T-helper 2 cell treated with Interferon-gamma antibody and Interleukin-4, amounts not matched to agents 5 μg/mL and 100 μg/mL, for 36 hours (primary cell): ENCODE results near the gene PCBP3.
"Not testable (repeated sequence)": the region's sequence is repeated elsewhere in the genome, so short reads cannot be mapped to it uniquely, and the experiment has no call there.

Experiments used
- DNase-seq: peaks from one replicate; pipeline ENCODE4 v3.0.0; 2021; ENCODE audit warnings: low spot score
- H3K27ac Mint-ChIP-seq: one replicate; pipeline ENCODE4 v1.8.0; 2021; ENCODE audit warnings: mild to moderate bottlenecking, mixed read lengths
- H3K27me3 Mint-ChIP-seq: one replicate; pipeline ENCODE4 v1.8.0; 2021; ENCODE audit warnings: low read depth, mixed read lengths
- H3K36me3 Mint-ChIP-seq: one replicate; pipeline ENCODE4 v1.8.0; 2021; ENCODE audit warnings: low read depth, mixed read lengths
- H3K4me1 Mint-ChIP-seq: one replicate; pipeline ENCODE4 v1.8.0; 2021; ENCODE audit warnings: low read depth, mixed read lengths
- H3K4me3 Mint-ChIP-seq: one replicate; pipeline ENCODE4 v1.8.0; 2022; ENCODE audit warnings: mild to moderate bottlenecking, moderate library complexity, mixed read lengths
- H3K9me3 Mint-ChIP-seq: one replicate; pipeline ENCODE4 v1.8.0; 2021; ENCODE audit warnings: mixed read lengths

The PCBP3 gene

DNA sequence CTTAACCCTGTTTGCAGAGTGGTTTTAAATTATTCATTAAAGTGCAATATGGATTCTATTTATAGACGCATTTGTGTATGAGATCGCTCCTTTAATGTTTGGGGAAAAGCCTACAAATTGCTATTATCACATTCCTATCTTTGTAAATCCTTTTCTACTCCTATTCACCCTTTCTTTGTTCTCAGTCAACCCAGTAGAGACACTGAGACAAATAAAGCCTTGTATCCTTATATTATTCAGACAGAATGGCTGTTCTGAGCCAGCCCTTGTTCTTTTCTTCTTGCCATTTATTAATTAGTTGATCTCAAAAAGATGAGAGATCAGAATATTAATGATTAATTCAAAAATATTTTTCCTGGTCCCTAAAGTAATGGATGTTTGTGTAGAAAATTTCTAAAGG, 8.4 kb downstream of the PCBP3 start:
- no peaks in the 10 kb centered on the region for H3K27me3 Mint-ChIP-seq
- H3K4me1 Mint-ChIP-seq: peaks cover 4% of the 10 kb centered on the region
- H3K27ac Mint-ChIP-seq: no peak overlapping the region
- H3K36me3 Mint-ChIP-seq: peaks cover 3% of the 10 kb centered on the region
- peaks cover 6% of the 10 kb centered on the region for H3K9me3 Mint-ChIP-seq
- H3K4me3 Mint-ChIP-seq: no peak overlapping the region
- no peak for DNase-seq

- Mint-ChIP-seq H3K27me3 (no peaks in the 10 kb centered on the region), H3K9me3 (peaks cover 6% of the 10 kb centered on the region)
- DNase-seq: no peak
Observed at GRCh38 chr21:45655124-45655523, 11.6 kb downstream of the PCBP3 start.

GRCh38 chr21:45656114-45656513, 12.6 kb downstream of the PCBP3 start:
- not testable (repeated sequence) for H3K9me3 Mint-ChIP-seq, H3K36me3 Mint-ChIP-seq, H3K27ac Mint-ChIP-seq, DNase-seq, H3K4me3 Mint-ChIP-seq, H3K27me3 Mint-ChIP-seq
- H3K4me1 Mint-ChIP-seq: peaks cover 13% of the 10 kb centered on the region

More at GRCh38 chr21:45655124-45655523, 11.6 kb downstream of the PCBP3 start:
- Mint-ChIP-seq H3K27ac (no peak overlapping the region), H3K4me3 (no peak overlapping the region), H3K4me1 (peaks cover 13% of the 10 kb centered on the region), H3K36me3 (peaks cover 3% of the 10 kb centered on the region)

DNA sequence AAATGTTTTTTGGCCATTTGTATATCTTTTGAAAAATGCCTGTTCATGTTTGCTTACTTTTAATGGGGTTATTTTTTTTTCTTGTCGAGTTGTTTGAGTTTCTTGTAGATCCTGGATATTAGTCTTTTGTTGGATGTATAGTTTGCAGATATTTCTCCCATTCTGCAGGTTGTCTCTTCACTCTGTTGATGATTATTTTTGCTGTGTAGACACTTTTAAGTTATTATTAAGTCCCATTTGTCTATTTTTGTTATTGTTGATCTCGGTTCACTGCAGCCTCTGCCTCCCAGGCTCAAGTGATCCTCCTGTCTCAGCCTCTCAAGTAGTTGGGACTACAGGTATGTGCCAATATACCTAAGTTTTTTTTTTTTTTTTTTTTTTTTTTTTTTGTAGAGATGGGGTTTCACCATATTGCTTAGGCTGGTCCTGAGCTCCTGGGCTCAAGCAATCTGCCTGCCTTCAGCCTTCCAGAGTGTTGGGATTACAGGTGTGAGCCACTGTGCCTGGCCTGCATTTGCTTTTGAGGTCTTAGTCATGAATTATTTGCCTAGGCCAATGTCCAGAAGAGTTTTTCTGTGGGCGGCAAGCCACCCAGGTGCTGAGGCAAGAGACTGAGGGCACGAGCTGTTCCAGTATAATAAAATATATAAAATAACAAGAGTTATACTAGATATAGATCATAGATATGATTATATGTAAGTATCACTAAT, 18.5 kb downstream of the PCBP3 start:
- H3K27me3 Mint-ChIP-seq, H3K36me3 Mint-ChIP-seq, H3K4me3 Mint-ChIP-seq, DNase-seq, H3K4me1 Mint-ChIP-seq, H3K27ac Mint-ChIP-seq: not testable (repeated sequence)
- peaks cover 20% of the 10 kb centered on the region for H3K9me3 Mint-ChIP-seq

- not testable (repeated sequence) for H3K27me3 Mint-ChIP-seq, H3K36me3 Mint-ChIP-seq, H3K4me1 Mint-ChIP-seq
Observed at GRCh38 chr21:45662623-45663245, 19.2 kb downstream of the PCBP3 start.

GRCh38 chr21:45669382-45669781, 25.9 kb downstream of the PCBP3 start:
- no peak overlapping the region for H3K27ac Mint-ChIP-seq
- peaks cover 3% of the 10 kb centered on the region for H3K4me1 Mint-ChIP-seq
- H3K27me3 Mint-ChIP-seq: no peaks in the 10 kb centered on the region
- H3K36me3 Mint-ChIP-seq: peaks cover 4% of the 10 kb centered on the region
- peaks cover 32% of the 10 kb centered on the region for H3K9me3 Mint-ChIP-seq
- H3K4me3 Mint-ChIP-seq: no peak overlapping the region
- no peak for DNase-seq

More at GRCh38 chr21:45662623-45663245, 19.2 kb downstream of the PCBP3 start:
- DNase-seq, H3K4me3 Mint-ChIP-seq, H3K27ac Mint-ChIP-seq: not testable (repeated sequence)
- peaks cover 27% of the 10 kb centered on the region for H3K9me3 Mint-ChIP-seq

DNA sequence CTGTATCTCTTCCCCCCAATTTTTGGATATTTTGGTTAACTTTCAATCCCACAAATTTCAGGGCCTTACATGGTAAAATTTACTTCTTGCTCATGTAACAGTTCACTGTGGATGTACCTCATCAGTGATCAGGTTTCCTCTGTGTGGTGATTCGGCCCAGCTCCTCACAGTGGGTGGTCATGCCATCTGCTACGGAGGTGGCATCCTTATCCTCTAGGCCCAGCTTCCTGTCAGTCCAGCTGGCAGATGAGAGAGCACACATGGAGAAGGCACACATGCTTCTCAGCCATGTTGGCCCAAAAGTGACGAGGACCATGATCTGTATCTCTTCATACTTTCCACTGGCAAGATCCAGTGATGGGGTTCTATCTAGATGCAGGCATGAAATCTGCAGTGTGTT, 27.2 kb downstream of the PCBP3 start:
- Mint-ChIP-seq H3K27me3 (no peaks in the 10 kb centered on the region), H3K4me1 (peaks cover 3% of the 10 kb centered on the region), H3K4me3 (no peak overlapping the region), H3K36me3 (peaks cover 4% of the 10 kb centered on the region), H3K9me3 (peaks cover 25% of the 10 kb centered on the region), H3K27ac (no peak overlapping the region)
- DNase-seq: no peak

DNA sequence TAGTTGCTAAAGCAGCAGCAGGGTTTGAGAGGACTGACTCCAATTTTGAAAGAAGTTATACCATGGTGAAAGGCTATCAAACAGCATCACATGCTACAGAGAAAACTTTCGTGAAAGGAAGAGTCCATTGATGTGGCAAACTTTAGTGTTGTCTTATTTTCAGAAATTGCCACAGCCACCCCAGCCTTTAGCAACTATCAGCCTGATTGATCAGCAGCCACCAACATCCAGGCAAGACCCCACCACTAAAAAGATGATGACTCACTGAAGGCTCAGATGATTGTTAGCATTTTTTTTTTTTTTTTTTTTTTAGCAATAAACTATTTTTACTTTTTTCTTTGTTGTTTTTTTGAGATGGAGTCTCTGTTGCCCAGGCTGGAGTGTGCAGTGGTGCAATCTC, 35.3 kb downstream of the PCBP3 start:
- H3K4me1 Mint-ChIP-seq, H3K9me3 Mint-ChIP-seq, DNase-seq, H3K27me3 Mint-ChIP-seq, H3K4me3 Mint-ChIP-seq, H3K36me3 Mint-ChIP-seq, H3K27ac Mint-ChIP-seq: not testable (repeated sequence)

DNA sequence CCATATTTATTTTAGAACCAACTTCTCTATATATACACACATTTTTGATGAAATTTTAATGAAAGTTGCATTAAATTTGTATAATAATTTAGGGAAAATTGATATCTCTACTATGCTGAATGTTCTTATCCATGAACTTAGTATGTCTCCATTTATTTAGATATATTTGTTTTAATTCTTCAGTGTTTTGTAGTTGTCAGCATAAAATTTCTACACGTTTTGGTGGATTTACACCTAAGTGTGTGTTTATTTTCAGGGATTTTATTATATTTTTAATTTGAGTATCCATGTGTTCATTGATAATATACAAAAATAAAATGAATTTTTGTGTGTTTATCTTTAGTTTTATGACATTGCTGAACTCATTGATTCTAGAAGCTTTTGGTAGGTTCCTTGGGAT, 36.7 kb downstream of the PCBP3 start:
- Mint-ChIP-seq H3K27me3 (no peaks in the 10 kb centered on the region), H3K36me3 (no peaks in the 10 kb centered on the region), H3K9me3 (peaks cover 4% of the 10 kb centered on the region), H3K4me3 (no peak overlapping the region), H3K4me1 (no peaks in the 10 kb centered on the region), H3K27ac (no peak overlapping the region)
- no peak for DNase-seq

GRCh38 chr21:45695086-45695485, 51.6 kb downstream of the PCBP3 start:
- H3K27ac Mint-ChIP-seq: no peak overlapping the region
- peaks cover 2% of the 10 kb centered on the region for H3K36me3 Mint-ChIP-seq
- H3K4me1 Mint-ChIP-seq: peaks cover 14% of the 10 kb centered on the region
- no peak for DNase-seq
- peaks cover 3% of the 10 kb centered on the region for H3K27me3 Mint-ChIP-seq
- no peak overlapping the region for H3K4me3 Mint-ChIP-seq
- H3K9me3 Mint-ChIP-seq: peaks cover 9% of the 10 kb centered on the region

GRCh38 chr21:45698493-45699184, 55.1 kb downstream of the PCBP3 start:
- H3K9me3 Mint-ChIP-seq: peaks cover 9% of the 10 kb centered on the region
- peaks cover 2% of the 10 kb centered on the region for H3K36me3 Mint-ChIP-seq

DNA sequence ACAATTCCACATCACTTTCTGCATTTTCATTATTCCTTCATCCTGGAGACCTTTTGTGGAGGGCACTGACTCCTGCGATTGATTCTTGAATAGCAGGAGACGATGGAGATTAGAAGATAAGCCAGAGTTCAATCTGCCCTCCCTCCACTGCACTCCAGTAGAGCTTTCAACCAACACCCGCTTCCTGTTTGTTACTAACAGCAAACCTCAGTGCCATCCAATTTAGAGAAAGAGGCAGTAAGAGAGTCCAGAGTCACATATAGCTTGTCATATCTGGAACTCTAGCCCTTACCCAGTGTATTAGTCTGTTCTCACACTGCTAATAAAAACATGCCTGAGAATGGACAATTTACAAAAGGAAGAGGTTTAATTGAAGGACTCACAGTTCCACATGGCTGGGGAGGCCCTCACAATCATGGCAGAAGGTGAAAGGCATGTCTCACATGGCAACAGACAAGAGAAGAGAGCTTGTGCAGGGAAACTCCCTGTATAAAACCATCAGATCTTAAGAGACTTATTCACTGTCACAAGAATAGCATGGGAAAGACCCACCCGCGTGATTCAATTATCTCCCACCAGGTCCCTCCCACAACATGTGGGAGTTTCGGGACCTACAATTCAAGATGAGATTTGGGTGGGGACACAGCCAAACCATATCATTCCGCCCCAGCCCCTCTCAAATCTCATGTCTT, 55.9 kb downstream of the PCBP3 start:
- Mint-ChIP-seq H3K27me3 (no peaks in the 10 kb centered on the region), H3K4me3 (peak overlapping the region; percentile 44), H3K4me1 (peaks cover 18% of the 10 kb centered on the region), H3K27ac (peak overlapping the region; percentile 52), H3K9me3 (peaks cover 9% of the 10 kb centered on the region), H3K36me3 (peaks cover 2% of the 10 kb centered on the region)
- no peak for DNase-seq

More at GRCh38 chr21:45698493-45699184, 55.1 kb downstream of the PCBP3 start:
- Mint-ChIP-seq H3K4me1 (peaks cover 18% of the 10 kb centered on the region), H3K27ac (no peak overlapping the region), H3K4me3 (no peak overlapping the region), H3K27me3 (no peaks in the 10 kb centered on the region)
- no peak for DNase-seq

- Mint-ChIP-seq H3K9me3 (peaks cover 9% of the 10 kb centered on the region), H3K27ac (no peak overlapping the region), H3K36me3 (peaks cover 2% of the 10 kb centered on the region), H3K4me1 (peaks cover 18% of the 10 kb centered on the region), H3K4me3 (no peak overlapping the region), H3K27me3 (no peaks in the 10 kb centered on the region)
- DNase-seq: no peak
Observed at GRCh38 chr21:45699966-45700365, 56.4 kb downstream of the PCBP3 start.

DNA sequence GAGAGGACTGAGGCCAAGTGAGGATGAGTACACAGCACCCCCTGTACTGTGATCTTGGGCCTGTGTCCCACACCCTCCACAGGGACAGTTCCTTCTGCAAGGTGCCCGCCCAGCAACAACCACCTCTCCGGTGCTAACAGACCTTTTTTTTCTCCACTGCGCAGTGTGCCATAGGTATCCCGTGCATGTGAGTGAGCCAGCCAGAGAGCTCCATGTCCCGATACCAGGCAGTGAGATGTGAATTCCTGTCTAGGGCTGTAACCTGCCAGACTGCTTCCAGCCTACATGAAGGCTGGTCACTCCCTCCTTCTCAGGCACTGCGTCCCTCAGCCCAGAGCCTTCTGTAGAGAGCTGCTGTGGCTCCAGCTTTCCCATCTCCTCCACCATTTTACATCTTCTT, 56.9 kb downstream of the PCBP3 start:
- Mint-ChIP-seq H3K36me3 (peaks cover 2% of the 10 kb centered on the region), H3K27me3 (no peaks in the 10 kb centered on the region), H3K4me1 (peaks cover 18% of the 10 kb centered on the region), H3K27ac (no peak overlapping the region), H3K9me3 (peaks cover 9% of the 10 kb centered on the region), H3K4me3 (no peak overlapping the region)
- DNase-seq: no peak
